Measurements from ENCODE around the gene NOTCH3. TPM values are rescaled to one million over a fixed set of nuclear protein-coding genes. Genes with fewer than 3 reads are reported as not detected.

The NOTCH3 gene
- total RNA-seq, 1 experiment from 2014 or later: 164 TPM

DNA sequence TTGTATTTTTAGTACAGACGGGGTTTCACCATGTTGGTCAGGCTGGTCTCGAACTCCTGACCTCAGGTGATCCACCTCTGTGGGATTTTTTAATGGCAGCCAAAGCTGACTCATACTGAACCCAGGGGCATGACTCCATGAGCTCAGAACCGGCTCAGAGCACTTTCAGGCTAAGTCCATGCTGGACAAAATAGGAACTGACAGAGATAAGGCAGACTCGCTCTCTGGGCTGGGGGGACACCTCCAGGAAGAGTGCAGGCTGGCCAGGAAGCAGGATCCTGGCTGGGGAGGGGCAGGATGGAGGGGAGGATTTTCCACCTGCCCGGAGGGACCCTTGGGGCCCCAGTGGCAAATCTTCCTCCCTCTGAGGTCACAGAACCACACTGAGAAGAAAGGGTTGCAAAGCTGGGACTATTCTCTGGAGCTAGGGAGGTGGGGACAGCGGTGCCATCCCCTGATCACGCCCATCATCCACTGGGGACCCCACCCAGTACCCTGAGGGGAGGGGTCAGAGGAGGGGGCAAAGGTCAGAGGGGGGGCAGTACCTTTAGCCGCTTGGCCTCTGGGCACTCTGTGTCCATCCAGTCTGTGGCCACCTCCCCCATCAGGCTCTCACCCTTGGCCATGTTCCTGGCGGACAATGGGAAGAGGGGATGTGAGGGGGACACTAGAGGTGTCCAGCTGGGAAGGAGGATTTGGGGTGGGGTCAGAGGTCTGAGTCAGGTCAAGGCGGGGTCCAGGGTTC, 31.1 kb downstream of the NOTCH3 start:
- no peak for DNase-seq
- Histone ChIP-seq H3K14ac (ENCODE audit: insufficient read depth, low read length) (no peak overlapping the region; the same call in 1 of the 2 replicates), H2BK5ac (ENCODE audit: insufficient read length, low read length) (no peak overlapping the region), H3K18ac (ENCODE audit: insufficient read length, low read depth, low read length) (no peak overlapping the region), H2BK20ac (ENCODE audit: low read depth, low read length, poor library complexity, severe bottlenecking) (no peak overlapping the region), H3K23ac (ENCODE audit: insufficient read length, low read depth, low read length) (no peak overlapping the region), H3K9ac (ENCODE audit: extremely low read depth, insufficient read length, low read length) (no peak overlapping the region), H2AFZ (ENCODE audit: low read length) (no peak overlapping the region), H3K56ac (ENCODE audit: insufficient read length, low read depth, low read length) (no peak overlapping the region), H2BK12ac (ENCODE audit: insufficient read length, low read depth, low read length) (no peak overlapping the region), H2BK120ac (ENCODE audit: low read depth, low read length, poor library complexity, severe bottlenecking) (no peak overlapping the region), H4K20me1 (ENCODE audit: control insufficient read depth, insufficient read depth, insufficient read length) (no peaks in the 10 kb centered on the region), H3K79me2 (ENCODE audit: insufficient read depth, low read length) (no peaks in the 10 kb centered on the region), H2BK15ac (ENCODE audit: low read depth, low read length) (no peak overlapping the region), H4K91ac (ENCODE audit: insufficient read length, low read depth, low read length) (no peak overlapping the region), H3K4me1 (ENCODE audit: insufficient read depth, low read length) (no peaks in the 10 kb centered on the region), H3T11ph (ENCODE audit: low read length) (no peak overlapping the region), H3K79me1 (ENCODE audit: insufficient read depth, low read depth, low read length, poor library complexity, severe bottlenecking) (no peaks in the 10 kb centered on the region), H2AK5ac (ENCODE audit: insufficient read length, low read length) (no peak overlapping the region), H3K23me2 (ENCODE audit: insufficient read length, low read depth, low read length, poor library complexity, severe bottlenecking) (no peaks in the 10 kb centered on the region), H4K8ac (replicated peaks; ENCODE audit: insufficient read length, low read depth, low read length) (no peak overlapping the region), H3K9me3 (ENCODE audit: control insufficient read depth, low read depth, low read length) (peaks cover 14% of the 10 kb centered on the region), H3K27me3 (ENCODE audit: insufficient read depth, low read length) (no peaks in the 10 kb centered on the region), H3K27ac (ENCODE audit: insufficient read length, low read depth, low read length) (no peak overlapping the region), H3K4me2 (ENCODE audit: insufficient read depth, insufficient read length, low read length) (no peak overlapping the region), H3K4ac (ENCODE audit: low read depth, low read length) (no peak overlapping the region; the same call in 1 of the 2 replicates), H4K5ac (ENCODE audit: insufficient read length, low read depth, low read length) (no peak overlapping the region)
- TF ChIP-seq, protein P1, sequence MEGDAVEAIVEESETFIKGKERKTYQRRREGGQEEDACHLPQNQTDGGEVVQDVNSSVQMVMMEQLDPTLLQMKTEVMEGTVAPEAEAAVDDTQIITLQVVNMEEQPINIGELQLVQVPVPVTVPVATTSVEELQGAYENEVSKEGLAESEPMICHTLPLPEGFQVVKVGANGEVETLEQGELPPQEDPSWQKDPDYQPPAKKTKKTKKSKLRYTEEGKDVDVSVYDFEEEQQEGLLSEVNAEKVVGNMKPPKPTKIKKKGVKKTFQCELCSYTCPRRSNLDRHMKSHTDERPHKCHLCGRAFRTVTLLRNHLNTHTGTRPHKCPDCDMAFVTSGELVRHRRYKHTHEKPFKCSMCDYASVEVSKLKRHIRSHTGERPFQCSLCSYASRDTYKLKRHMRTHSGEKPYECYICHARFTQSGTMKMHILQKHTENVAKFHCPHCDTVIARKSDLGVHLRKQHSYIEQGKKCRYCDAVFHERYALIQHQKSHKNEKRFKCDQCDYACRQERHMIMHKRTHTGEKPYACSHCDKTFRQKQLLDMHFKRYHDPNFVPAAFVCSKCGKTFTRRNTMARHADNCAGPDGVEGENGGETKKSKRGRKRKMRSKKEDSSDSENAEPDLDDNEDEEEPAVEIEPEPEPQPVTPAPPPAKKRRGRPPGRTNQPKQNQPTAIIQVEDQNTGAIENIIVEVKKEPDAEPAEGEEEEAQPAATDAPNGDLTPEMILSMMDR (conservative IDR thresholded peaks at IDR 0.05): no peak
- H3K4me1 Mint-ChIP-seq: no peaks in the 10 kb centered on the region
- H3K36me3 Mint-ChIP-seq (ENCODE audit: insufficient read depth in 1 of 3, low read depth in 3 of 3): peaks cover 51 to 83% (median 80%) of the 10 kb centered on the region in 3 experiments
- no peak overlapping the region for H3K4me3 Mint-ChIP-seq
- no CpG with 5 or more reads among the region's 10 CpGs for WGBS (ENCODE audit: extremely low coverage, insufficient read length, low lambda C conversion rate)
- H3K27ac Mint-ChIP-seq: peak overlapping the region in 1 of 3 experiments; percentile 44; a peak in 1 of 7 replicates
- no peaks in the 10 kb centered on the region for H3K27me3 Mint-ChIP-seq (ENCODE audit: low read depth)
- peaks cover 7 to 8% of the 10 kb centered on the region in 2 experiments; a peak in 4 of 5 replicates for H3K9me3 Mint-ChIP-seq

Data from H9 (cell line).